RKO (cell line): ENCODE data around the gene TSPAN4.

Experiments used
- DNase-seq: peaks from one replicate; pipeline ENCODE4 v3.0.0-alpha.2; 2016; ENCODE audit warnings: low spot score

Gene TSPAN4

DNA sequence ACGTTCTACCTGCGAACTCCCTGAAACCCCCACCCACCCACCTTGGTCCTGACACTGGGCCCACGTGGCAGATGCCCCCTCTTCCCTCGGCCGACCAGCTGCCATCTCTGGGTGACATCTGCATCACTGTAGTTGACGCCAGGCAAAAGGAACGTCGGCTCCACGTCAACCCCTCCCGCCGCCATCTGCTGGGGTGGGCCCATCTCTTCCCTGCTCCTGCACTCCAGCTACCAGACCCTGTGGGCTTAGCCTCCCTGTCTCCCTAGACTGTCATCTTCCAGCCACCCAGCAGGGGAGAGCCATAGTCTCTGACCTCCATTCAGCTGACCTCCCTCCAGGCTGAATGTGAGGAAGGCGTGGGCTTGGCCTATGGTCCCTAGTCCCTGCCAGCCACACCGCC lies 46.6 kb downstream of the TSPAN4 start:
- no peak for DNase-seq

DNA sequence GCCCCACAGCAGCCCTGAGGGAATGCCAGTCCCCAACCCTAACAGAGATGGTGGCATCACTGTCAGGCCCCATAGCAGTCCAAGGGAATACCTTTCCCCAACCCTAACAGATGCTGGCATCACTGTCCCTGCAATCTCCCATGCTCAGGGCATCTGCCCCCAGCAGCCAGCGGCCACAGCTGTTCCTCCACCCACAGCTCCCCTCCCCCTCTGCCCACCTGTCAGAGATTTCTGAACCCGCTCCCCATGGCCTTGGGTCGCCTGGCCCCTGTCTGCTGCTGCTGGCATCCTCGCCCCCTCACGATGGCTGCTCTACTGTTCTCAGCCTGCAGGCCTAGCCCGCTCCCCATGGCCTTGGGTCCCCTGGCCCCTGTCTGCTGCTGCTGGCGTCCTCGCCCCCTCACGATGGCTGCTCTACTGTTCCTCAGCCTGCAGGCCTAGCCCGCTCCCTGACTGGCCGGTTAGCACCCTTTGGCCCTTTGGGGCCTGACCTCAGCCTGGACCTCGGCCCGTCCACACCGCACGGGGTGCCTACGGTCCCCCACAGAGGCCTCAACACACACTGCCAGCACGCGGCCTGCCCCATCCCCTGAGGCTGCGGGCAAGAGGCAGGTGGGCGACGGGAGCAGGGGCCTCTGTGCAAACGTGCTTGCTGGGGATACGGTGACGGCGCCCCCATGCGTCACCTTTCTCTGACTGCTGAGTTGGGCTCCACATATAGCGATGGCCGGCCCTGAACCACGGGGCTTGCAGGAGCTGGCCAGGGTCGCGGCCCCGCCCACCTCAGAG lies 47.2 kb downstream of the TSPAN4 start:
- DNase-seq = no peak

DNA sequence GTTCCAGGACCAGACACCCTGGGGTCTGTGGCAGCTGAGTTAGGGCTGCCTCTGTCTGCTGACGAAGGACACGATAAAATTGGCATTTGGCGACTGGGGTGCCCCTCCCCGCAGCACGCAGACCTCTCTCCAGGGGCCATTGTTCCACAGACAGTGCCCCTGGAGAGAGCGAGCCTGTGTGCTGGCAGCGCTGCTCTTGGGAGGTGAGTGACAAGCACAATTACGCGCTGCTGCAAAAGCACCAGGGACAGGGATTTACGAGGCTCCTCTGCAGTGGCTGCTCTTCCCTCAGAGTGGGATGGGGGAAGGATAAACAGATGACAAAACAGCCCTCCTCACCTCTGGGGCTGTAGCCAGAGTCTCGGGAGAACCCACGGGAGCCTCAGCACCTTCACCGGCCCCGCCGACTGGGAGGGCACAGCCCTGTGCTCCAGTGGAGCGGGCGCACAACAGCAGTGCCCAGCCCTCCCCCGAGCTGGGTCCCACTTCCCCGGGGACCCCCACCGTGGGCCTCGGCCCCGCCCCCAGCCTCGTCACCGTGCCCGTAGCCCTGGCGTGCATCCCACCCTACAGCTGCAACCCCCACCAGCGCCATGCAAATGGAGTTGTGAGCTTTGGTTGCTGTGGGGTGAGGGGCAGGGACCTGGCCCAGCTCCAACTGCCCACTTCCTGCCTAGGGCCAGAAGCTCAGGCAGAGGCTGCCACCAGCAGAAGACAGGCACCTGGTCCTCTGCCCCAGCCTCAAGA lies 48.3 kb downstream of the TSPAN4 start:
- no peak for DNase-seq

DNA sequence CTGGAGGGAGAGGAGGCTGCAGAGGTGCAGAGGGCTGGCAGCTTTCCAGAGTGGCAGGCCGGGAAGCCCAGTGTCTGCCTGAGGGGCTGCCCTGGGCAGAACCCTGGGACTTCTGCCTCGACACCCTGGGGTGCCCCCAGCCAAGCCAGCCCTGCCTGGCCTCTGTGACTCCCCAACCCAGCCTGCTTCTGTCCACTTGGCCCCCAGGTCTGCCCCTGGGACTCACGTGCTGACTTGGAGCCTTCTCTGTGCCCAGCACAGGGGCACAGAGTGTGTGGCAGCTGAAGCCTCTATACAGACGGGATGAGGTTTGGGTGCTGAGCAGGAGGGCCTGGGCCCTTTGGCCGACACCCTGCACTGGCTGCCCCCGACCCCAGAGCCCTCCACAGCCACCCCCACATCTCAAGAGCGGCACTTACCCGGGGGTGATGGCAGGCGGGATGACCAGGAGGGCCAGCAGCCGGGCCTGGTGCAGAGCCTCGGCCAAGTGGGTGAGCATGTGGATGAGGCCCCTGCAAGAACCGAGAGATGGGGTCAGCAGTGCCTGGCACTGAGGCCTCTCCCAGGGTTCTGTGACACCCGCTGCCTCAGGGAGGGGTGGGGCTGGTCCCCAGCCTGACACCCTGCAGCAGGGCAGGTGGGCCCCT lies 50.5 kb downstream of the TSPAN4 start:
- no peak for DNase-seq

GRCh38 chr11:894575-895201 lies 52.0 kb downstream of the TSPAN4 start:
- DNase-seq = no peak

GRCh38 chr11:895331-896110 lies 52.9 kb downstream of the TSPAN4 start:
- DNase-seq = no peak

- no peak for DNase-seq
These were observed 54.8 kb downstream of the TSPAN4 start for GRCh38 chr11:897253-898142.

- DNase-seq = peak; percentile 43
These were observed 55.5 kb downstream of the TSPAN4 start for GRCh38 chr11:898143-898511.

- no peak for DNase-seq
These were observed 56.0 kb downstream of the TSPAN4 start for GRCh38 chr11:898540-899190.

- DNase-seq = no peak
These were observed 57.1 kb downstream of the TSPAN4 start for GRCh38 chr11:899724-900123.

- no peak for DNase-seq
These were observed 57.9 kb downstream of the TSPAN4 start for GRCh38 chr11:900545-900944.

- no peak for DNase-seq
These were observed 58.9 kb downstream of the TSPAN4 start for GRCh38 chr11:901452-902061.

DNA sequence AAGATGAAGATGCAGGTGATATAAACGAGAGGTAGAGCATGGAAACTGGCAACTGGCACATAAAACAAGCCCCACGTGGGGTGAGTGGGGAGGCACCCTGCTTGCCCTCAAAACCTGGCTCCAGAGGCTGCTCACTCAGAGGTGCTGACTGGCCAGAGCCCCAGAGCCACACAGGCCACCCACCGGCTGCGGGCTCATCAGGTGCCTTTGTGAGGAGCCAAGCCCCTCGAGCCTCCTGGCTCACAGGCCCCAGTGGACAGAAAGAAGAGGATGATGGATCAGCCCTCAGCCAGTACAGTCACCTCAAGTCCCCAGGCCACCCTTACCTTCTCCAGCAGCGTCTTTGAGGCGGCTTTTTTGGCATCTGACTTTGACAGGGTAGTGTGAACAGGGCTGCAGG lies 61.7 kb downstream of the TSPAN4 start:
- DNase-seq = no peak

GRCh38 chr11:905952-906351 lies 63.3 kb downstream of the TSPAN4 start:
- DNase-seq = no peak

DNA sequence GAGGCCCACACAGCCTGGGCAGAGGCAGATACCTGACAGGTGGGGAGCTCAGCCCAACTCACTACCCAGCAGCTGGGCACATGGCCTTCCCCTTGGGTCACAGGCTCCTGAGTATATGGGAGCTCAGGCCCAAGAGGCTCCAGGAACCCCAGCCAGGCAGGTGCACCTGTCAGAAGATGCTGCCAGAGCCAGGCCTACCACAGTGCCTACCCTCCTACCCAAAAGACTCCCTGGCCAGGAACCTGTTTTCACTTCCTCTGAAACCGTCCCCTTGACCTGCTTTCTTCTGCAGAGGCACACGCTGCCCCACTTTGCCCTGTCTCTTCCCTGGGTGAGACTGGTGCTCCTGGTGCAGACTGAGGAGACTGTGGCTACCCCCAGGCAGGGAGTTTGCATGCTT lies 65.0 kb downstream of the TSPAN4 start:
- no peak for DNase-seq

- no peak for DNase-seq
These were observed 65.6 kb downstream of the TSPAN4 start for GRCh38 chr11:908273-908672.

- DNase-seq = no peak
These were observed 66.8 kb downstream of the TSPAN4 start for GRCh38 chr11:909406-909805.

DNA sequence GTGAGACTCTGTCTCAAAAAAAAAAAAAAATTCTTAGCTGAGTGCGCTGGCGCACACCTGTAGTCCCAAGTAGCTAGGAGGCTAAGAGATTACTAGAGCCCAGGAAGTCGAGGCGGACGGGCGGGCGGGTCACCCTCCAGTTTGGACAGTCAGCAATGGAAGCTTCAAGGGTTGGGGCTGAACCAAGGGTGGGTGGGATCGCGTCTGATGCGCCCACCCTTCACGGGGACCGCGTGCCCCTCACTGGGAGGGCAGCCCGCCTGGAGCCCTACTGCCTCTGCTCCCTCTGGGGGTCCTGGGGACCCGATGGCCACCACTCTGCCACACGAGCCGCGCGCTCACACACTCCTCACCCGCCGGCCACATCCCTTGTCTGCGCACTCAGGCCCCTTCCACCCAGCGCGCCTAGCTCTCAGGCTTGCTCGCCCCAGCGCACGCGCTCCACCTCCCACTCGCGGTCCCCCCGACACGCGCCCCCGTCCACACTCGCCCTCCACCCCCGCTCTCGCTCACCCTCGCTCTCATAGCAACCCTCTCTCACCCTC lies 67.5 kb downstream of the TSPAN4 start:
- DNase-seq = peak; percentile 43

DNA sequence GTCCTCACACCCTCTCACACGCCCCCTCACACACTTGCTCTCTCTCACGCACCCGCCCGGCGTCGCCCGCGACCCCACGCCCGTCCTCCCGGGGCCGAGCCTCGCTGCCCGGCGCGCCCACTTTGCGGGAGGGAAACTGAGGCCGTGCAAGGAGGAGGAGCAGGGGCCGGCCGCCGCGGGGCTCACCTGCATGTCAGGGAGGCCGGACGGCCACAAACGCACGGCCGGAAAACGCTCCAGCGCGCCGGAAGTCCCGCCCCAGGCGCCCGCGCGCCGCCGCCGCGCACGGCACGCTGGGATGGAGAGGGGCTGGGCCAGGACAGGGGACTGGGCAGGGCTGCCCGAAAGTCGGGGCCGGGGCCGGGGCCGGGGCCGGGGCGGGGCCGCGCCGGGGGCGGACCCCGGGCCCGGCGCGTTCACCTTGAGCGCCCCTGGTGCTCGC lies 68.0 kb downstream of the TSPAN4 start, which contains the start of gene CHID1:
TSS of gene CHID1 (minus strand) at position 222 of the 442 bp plus-strand sequence. CDS start 5,994 bp downstream, outside the sequence.
- peak; percentile 81 for DNase-seq
